NCI-H1694 (cell line): ENCODE measurements around the gene PTGER1.

ENCODE experiments used
- DNase-seq: peaks from one replicate; lab custom pipeline; 2025; lab: John Stamatoyannopoulos, UW

PTGER1 gene

GRCh38 chr19:14441041-14441938 lies 33.9 kb downstream of the PTGER1 start:
- DNase-seq, result no peak

DNA sequence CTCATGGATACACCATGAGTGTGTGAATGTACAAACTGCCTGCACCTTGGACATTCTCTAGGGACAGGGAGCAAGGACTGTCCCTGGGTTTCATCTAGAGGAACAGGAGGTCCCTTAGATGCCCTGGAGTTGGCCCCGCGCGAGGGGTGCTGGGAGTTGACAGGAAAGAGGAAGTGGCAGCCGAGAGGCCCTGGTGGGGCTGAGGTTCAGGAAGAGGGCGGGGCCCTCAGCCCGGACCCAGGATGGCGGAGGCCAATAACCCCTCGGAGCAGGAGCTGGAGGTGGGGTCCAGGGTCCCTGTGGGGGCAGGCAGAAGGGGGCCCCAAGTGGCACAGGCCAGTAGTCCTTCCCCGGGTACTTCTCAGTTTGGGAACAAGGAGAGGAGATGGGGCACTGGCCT lies 35.1 kb downstream of the PTGER1 start:
- DNase-seq, result no peak

DNA sequence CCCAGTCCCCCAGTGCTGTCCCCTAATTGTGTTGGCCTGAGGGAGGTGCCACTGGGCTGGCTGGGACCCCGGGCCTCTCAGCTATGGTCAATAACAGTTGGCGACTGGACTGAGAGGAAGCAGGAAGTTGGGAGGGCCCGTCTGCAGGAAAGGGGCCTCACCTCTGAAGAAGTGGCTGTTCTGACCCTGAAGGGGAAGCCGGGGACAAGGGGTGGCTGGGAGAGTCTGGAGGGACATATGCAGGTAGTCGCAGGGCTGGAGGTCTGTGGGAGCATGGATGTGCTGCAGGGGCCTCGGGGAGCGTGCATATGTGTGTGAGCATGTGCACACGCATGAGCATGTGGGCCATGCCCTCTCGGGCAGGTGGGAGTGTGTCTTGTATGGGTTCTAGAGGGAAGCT lies 36.1 kb downstream of the PTGER1 start:
- no peak for DNase-seq

GRCh38 chr19:14437578-14438140 lies 37.5 kb downstream of the PTGER1 start:
- no peak for DNase-seq

DNA sequence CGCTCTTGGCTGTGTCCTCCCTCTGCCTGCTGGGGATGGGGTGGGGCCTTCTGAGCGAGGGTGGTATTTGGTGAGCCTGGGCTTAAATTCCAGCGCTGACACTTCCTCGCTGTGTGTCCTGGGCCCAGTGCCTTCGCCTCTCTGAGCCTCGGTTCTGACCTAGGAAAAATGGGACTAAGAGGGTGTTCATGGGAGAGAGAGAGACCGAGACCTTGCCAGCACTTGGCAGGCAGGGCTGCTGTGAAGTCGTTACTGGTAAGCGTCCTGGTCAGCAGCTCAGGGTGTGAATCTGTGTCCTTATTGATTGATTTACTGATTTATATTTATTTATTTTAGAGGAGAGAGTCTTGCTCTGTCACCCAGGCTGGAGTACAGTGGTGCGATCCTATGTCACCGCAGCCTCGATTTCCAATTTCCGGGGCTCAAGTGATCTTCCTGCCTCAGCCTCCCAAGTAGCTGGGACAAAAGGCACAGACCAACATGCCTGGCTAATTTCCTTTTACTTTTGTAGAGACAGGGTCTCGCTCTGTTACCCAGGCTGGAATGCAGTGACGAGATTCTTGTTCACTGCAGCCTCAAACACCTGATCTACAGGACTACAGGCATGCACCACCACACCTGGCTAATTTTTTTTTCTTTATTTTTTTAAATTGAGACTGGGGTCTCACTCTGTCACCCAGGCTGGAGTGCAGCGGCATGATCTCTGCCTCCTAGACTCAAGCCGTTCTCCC lies 39.7 kb downstream of the PTGER1 start:
- no peak for DNase-seq

- no peak for DNase-seq
These were observed 40.4 kb downstream of the PTGER1 start for GRCh38 chr19:14434543-14435319.

- DNase-seq, result no peak
These were observed 41.3 kb downstream of the PTGER1 start for GRCh38 chr19:14433554-14434501.

DNA sequence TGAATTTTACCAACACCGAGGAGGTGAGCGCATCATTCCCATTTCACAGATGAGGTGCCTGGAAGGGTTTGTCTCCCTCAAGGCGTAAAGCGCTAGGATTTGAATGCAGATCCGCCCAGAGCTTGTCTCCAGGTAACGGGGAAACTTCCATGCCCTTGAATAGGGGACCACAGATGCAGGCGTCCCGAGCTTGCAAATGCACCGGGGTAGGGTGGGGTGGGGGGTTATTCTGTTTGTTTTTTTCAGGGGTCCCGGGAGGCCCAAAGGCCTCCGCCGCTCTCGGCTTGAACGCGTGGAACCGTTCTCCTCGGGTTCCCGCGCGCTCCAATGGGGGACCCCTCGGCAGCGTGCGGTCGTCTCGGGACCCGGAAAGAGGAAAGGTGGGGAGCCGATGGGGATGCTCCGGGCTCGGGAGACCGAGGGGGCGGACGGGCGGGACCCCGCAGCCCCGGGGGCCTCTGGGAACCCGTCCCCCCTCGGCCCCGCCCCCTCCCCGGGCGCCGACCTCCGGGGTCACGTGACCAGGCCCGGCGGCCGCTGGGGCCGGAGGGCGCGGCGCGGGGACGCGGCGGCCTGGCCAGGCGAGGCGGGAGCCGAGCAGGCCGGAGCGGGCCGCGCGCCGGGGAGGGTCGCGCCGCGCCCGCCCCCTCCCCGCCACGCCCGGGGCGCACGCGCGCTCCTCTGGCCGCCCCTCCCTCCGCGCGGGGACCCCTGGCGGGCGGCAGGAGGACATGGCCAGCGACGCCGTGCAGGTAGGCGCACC lies 42.2 kb downstream of the PTGER1 start, which contains the start of gene PKN1:
TSS of gene PKN1 (plus strand) at position 516 of the 763 bp plus-strand sequence. CDS start at position 732, 216 bp downstream.
- no peak for DNase-seq

- no peak for DNase-seq
These were observed 44.4 kb downstream of the PTGER1 start for GRCh38 chr19:14430712-14431111.

DNA sequence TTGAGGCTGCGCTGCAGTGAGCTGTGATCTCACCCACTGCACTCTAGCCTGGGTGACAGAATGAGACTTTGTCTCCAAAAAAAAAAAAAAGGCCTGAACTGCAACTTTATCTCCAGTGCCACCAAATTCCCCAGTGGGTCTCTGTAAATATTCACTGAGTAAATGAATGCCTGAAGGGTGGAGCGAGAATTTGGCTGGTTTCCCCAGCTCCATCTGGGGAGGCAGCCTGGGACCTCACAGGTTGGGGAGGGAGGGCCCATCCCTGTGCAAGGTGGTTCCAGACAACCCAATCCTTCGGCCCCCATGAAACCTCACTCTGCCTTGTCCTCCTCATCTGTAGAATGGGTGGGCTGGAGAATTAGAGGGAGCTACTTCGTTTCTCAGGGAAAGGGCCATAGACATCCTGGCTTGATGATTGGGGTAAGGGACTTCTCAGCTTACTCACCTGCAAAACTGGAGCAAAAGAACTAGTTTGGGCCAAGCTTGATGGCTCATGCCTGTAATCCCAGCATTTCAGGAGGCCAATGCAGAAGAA lies 46.2 kb downstream of the PTGER1 start:
- no peak for DNase-seq

- no peak for DNase-seq
These were observed 47.7 kb downstream of the PTGER1 start for GRCh38 chr19:14427461-14427860.

GRCh38 chr19:14425696-14426138 lies 49.4 kb downstream of the PTGER1 start:
- DNase-seq, result no peak
